Ramos (cell line): Measurements from ENCODE around the gene REL.
"Not testable (repeated sequence)": the region's sequence is repeated elsewhere in the genome, so short reads cannot be mapped to it uniquely, and the experiment has no call there.

Experiments
- in situ Hi-C: fragments of 300-500 bp; cut with MboI; formaldehyde crosslinking; loops from one replicate; pipeline ENCODE4 v1.14.3; 2022; ENCODE audit warnings: low sequenced_read_pairs; ENCODE audit not compliant: unreplicated experiment

REL gene

DNA sequence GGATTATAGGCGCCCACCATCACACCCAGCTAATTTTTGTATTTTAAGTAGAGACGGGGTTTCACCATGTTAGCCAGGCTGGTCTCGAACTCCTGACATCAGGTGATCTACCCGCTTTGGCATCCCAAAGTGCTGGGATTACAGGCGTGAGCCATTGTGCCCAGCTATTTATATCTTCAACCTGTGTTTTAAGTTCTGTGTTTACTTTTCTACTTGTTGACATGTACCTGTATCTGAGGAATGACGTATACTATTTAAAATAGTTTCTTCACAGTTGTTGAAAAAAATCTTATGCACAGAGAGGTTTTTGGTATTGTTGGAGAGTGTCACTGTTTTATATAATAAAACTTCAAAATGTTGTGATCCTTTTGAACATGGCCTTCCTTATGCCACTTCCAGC, 19.9 kb downstream of the REL start:
- in situ Hi-C loops: not testable (repeated sequence)

DNA sequence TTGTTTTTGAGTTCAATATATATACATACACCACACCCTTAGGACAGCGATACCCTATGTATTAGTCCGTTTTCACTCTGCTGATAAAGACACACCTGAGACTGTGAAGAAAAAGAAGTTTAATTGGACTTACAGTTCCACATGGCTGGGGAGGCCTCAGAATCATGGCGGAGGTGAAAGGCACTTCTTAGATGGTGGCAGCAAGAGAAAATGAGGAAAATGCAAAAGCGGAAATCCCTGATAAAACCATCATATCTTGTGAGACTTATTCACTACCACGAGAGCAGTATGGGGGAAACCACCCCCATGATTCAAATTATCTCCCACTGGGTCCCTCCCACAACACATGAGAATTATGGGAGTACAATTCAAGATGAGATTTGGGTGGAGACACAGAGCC, 24.5 kb downstream of the REL start:
- in situ Hi-C loops: not testable (repeated sequence)

DNA sequence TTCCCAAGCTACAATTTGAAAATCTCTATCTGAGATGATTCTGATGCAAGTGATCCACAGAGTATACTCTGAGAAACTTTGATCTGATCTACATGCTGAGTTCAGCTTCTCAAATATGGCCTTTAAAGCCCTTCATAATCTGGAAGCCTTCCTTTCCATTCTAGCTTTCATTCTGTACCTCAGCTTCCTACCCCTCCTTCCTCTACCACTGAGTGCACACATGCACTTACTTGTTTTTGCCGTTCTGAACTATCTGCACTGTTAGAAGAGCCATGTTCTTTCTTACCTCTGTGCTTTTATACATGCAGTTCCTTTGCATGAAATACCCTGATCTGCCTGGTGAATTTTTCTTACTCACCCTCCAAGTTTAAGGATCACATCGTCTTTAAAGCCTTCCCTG, 25.0 kb downstream of the REL start:
- in situ Hi-C loops: no loop called here

DNA sequence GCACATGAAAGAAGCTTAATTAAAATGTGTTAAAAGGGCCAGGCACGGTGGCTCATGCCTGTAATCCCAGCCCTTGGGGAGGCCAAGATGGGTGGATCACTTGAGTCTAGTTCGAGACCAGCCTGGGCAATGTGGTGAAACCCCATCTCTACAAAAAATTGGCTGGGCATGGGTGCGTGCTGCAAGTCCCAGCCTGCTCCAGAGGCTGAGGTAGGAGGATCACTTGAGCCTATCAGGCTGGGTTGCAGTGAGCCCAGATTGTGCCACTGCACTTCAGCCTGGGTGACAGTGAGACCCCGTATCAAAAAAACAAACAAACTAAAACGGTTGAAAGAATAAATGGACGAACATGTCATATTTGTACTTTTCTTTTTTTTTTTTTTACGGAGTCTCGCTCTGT, 26.0 kb downstream of the REL start:
- in situ Hi-C loops: no loop called here

DNA sequence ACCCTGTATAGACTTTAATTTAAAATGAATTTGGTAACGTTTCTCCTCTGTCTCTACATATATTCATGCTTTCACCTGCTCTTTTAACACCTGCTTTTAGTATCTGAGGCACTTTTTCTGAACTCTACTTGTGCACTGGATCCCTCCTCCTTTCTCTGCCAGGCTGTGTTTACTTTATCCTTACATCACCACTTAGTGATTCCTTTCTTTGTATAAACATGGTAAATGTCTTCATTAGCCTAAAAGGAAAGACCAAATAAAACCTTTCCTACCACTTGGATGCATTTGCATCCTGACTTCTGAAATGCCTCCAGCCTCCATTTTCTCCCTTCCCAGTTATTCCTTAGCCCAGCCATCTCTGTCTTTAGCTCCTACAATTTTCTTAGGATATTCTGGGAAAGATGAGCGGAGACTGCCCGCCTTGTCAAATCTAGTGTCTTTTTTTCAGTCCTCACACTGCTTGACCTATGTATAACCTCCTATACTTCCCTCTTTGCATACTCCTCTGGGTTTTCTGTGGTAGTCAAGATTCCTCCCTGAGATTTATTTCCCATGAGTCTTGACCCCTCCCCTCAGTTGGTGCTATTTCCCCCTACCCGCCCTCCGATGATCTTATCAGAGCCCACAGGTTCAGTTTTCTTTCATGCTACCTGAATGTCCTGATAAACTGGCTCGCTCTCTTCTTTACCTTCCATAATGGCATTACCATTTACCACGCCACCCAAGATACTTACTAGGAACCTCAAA, 44.8 kb downstream of the REL start:
- in situ Hi-C loops: no loop called here

DNA sequence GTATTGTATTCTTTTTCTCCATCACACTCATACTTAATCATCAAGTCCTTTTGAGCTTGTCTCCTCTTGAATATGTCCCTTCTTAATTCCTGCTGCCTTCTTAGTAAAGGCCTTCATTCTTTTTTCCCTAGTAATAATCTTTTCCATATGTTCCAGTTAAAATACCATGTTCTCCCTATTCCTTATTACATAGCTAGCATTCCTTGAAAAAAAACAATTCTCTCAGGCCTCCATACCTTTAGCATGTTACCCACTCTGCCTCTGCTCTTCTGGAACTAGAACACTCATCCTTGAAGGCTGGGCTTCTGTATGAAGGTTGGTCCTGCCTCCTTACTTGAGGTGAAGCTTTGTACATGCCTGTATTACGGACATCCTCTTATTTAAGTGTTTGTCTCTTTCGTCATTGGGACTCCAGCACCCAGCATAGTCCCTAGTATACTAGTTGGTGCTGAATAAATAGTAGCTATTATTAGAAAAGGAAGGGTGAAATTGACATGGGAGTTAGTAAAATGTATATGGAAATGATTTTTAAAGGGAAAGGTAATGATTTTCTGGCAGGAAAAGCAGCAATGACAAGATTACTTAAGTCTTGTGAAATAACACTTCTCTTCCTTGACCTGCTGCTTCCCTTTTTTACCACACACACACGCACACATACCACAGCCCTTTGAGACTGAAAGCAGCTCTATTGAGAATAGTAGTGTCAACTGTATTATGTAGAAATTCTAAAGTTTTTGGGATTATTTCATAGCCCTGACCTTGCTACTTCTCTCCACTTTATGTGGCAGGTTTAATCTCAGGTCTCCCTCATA, 45.6 kb downstream of the REL start:
- in situ Hi-C loops: no loop called here

DNA sequence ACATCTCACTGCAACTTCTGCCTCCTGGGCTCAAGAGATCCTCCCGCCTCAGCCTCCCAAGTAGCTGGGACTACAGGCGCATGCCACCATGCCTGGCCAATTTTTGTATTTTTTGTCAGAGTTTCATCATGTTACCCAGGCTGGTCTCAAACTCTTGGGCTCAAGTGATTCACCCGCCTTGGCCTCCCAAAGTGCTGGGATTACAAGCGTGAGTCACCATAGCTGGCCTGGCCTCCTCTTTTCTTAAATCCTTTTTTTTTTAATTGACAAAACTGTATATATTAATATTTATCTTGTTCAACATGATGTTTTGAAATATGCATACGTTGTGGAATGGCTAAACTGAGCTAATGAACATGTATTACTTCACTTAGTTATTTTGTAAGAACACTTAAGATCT, 50.7 kb downstream of the REL start:
- in situ Hi-C loops: not testable (repeated sequence)

DNA sequence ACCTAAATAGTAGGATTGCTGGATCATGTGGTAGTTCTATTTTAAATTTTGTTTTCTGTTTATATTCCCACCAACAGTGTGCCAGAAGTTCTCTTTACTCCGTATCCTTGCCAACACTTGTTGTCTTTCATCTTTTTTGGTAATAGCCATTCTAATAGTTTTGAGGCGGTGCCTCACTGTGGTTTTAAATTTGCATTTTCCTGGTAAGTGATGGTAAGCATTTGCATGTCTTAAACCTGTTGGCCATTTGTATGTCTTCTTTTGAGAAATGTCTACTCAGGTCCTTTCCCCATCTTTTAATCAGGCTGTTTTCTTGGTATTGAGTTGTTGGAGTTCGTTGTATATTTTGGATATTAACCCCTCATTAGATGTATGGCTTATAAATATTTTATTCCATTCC, 51.6 kb downstream of the REL start:
- in situ Hi-C loops: no loop called here

DNA sequence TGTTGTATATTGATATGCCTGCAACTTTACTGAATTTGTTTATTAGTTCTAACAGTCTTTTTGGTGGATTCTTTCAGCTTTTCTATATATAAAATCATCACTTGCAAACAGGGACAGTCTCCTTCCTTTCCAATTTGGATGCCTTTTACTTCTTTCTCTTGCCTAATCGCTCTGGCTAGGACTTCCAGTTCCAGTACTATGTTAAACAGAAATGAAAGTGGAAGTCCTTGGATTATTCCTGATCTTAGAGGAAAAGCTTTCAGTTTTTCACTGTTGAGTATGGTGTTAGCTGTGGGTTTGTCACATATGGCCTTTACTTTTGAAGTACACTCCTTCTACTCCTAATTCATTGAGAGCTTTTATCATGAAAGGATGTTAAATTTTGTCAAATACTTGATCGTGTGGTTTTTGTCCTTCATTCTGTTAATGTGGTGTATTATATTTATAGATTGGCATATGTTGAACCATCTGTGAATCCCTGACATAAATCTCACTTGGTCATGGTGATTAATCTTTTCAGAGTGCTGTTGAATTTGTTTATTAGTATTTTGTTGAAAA, 52.9 kb downstream of the REL start:
- in situ Hi-C loops: no loop called here

DNA sequence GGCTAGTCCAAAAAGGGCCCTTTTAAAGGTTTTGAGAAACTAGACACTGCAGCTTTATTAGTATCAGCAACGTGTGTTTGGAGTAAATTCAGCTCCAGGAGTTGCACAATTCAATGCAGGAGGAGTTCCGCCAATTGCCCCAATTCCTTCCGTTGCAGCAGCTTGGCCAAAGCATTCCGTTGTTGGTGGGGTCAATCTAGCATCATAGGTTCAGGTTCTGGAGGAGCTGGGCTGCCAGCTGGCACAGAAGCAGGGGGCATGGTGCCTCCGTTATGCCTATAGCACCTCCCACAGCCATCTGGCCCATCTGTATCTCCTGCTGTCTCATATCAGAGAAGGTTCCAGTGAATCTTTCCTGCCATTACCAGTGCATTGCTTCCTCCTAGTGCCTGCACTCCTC, 55.4 kb downstream of the REL start:
- in situ Hi-C loops: no loop called here

DNA sequence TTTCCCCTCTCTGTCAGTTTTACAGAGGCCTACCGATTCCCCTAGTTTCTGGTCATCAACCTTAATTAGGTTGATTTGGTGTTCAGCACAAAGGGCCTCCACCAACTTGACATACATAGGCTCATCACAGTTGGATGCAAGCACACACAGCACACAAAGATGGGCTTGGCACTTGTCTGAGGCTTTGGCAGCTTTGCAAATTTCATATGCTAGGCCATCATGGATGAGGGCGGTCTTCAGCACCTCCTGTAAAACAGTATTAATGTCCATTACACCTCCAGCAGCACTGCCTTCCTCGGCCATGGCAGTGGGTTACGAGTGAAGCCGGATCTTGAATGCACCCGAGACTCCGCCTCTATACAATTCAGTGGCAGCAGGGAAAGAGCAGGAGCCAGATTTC, 56.9 kb downstream of the REL start:
- in situ Hi-C loops: no loop called here

DNA sequence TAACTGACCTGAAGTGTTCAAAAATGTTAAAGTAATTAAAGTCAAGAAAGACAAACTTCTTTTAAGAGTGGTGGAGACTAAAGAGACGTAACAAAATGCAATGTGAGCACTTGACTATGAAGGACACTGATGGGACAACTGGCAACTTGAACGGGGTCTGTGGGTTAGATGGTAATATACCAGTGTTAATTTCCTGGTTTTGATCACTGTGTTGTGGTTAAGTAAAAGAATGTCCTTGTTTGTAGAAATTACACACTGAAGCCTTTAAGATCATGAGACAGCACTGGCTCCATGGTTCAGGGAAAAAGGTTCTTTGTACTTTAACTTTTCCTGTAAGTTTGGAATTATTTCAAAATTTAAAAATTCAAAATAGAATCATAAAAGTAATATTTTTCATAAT, 58.2 kb downstream of the REL start:
- in situ Hi-C loops: no loop called here

DNA sequence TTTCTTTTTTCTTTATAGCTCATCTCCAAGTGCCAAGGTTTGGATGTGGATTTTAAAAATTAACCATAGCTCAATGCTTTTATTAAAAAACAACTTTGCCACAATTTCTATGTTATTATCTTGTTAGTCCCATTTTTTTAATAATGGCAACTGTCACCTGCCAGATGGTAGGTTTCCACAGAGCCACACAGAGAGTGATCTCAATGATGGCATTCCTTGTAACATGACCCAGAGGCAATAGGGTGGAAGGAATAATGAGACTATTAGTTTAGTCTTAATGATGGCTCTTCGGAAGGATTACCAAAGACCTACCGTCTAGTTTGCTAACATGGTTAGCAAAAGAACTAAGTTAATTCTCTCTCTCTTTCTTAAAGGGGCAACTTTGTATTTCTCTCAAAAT, 64.0 kb downstream of the REL start:
- in situ Hi-C loops: no loop called here

DNA sequence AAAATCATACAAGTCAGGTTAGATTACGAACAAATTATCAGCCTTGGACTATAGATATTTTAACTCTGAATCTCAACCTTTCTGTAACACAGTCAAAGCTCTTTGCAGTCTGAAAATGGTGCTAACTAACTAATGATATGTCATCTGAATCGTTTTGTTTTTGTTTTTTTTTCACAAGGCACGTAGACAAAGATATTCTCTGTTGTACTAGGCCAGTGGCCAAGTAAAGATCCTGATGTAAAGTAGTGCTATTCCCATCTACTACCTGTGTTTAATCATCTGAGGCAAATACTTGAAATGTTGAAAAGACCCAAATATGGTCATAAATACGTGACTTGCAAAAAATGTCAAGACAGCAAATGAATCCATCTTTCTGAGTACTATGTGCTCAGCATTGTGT, 65.7 kb downstream of the REL start:
- in situ Hi-C loops: no loop called here

DNA sequence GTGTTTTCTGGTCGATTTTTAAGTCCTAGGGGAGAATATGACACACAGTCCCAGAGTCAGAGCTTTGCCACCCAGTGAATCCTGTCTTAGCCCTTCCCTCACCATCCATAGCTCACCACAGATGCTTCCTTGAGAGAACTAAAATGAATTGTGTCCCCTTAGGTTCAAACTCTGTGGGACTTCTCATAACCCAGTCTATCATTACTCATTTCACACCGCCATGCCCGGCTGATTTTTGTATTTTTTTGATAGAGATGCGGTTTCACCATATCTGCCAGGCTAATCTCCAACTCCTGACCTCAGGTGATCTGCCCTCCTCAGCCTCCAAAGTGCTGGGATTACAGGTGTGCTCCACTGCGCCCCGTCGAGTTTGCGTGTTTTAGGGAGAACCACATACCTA, 66.8 kb downstream of the REL start:
- in situ Hi-C loops: no loop called here

DNA sequence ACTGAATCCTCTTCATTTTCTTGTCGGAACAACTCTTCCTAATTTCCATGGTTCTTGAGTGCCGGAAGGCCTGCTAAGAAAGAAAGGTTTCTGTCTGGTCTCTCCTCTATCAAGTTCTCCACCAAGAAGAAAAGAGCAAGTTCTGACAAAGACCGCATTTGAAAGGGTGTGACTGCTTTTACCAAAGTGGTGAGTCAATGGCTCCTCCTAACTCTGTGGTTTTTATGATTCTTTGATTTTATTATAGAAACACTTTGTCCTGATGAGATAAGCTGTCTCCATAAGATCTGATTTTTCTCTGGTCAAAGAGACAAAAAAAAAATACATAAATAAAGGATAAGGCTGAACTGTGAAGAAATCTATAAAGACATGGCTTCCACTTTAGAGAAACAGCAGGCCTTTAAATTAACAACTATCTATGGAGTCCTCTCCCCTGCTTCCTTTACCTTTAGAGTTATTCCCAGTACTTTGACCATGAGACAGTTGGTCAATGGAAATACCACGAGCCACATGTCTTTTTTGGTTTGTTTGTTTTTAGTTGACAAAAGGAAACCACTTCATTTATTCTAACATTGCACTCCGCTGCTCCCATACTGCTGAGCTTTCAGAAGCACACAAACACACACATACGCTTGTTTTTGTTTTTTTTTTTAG, 67.7 kb downstream of the REL start:
- in situ Hi-C loops: no loop called here

DNA sequence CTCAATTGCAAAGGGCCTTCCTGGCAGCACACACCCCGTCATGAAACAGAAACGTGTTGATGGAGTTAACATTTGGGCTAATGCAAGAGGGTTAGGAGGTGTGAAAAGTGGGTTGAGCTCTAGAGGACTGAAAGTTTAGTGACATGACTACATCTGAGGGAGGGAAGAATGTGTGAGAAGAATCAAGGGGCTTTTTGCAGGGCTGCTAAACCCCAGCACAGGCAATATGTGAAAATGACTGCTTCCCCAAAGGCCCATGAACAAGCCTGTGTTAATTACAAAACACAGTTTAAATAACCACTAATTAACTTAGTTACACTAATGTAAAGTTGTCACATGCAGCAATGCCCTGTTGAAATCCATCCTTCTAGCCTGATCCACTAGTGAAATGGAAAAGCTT, 72.8 kb downstream of the REL start:
- in situ Hi-C loops: no loop called here

DNA sequence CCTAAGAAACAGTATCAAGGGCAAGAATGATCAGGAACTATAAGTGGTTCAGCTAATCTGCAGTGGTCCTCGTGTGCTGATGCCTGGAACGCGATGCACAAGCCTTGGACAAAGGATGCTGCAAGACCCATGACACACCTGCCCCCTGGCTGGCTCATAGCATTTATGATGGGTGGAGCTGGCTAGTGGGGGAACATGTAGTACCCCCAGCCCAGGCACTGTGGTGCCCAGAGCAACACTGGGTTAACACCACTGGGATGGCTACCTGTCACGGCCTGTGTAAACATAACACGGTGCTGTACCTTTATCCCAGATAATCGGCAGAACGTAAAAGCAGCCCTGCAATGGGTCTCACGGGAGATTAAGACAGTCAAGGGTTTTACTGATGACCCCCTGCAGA, 75.8 kb downstream of the REL start:
- in situ Hi-C loops: no loop called here

DNA sequence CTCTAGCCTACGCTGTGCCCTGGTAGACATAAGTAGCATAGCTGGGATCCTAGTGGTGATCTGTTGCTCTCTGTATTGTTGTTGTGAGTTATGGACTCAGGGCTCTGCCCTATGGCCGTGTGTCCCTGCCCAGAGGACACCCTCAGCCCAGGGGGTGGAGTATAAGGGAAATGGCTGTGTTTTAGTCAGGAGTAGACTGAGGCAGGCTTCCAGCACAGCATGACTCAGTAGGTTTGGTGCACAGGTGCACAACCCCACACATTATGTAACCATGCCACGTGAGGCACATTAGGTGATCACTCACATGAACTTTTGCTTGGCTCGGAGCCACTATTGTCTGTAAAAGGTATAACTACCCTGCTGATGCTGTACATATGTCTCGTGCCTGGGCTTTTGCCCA, 76.3 kb downstream of the REL start:
- in situ Hi-C loops: no loop called here

DNA sequence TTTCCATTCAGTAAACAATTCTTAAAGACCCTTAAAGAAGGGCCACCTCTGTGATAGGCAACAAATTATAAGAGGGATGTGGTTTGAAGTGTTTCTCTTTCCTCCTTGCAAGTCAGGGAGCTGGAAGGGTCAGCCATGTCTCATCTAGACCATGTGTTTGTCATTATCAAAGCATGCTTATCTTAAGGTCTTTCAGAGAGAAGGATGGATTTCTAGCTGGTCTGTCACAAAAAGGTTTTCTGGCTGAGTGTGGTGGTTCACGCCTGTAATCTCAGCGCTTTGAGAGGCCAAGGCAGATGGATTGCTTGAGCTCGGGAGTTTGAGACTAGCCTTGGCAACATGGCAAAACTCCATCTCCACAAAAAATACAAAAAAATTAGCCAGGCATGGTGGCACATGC, 77.0 kb downstream of the REL start:
- in situ Hi-C loops: no loop called here

DNA sequence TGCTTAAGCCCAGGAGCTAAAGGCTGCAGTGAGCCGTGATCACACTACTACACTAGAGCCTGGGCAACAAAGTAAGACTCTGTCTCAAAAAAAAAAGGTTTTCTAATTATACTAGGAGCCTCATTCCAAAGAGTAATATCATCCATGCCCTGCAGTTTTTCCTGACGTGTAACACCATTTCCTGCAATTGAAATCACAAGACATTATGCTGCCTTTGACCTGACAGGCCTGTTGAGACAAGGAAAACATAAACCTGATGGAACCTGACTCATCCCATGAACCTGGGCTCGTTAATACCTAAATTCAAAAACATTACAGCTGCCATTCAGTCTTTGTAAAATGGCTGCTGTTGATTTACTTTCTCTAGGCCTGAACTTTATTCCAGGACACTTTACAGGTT, 77.4 kb downstream of the REL start:
- in situ Hi-C loops: no loop called here
